ENCODE results near the gene SEL1L3.

The SEL1L3 gene

GRCh38 chr4:25860586-25861279 lies 2.1 kb downstream of the SEL1L3 start:
- CTCF ChIA-PET: interaction anchor here (1.0 to 1.2 kb wide), 2 partner anchors 65 to 67 kb away, joined by 3 to 4 read pairs; no protein-coding TSS in a partner anchor
- TF ChIP-seq CTCF (IDR thresholded peaks at IDR 0.05; ENCODE audit: control extremely low read depth, extremely low read depth, low read depth, missing control alignments): no peak
- peak; percentile 37 for DNase-seq (ENCODE audit: extremely low spot score)
- POLR2A ChIA-PET: no interaction called here

- TF ChIP-seq CTCF (IDR thresholded peaks at IDR 0.05; ENCODE audit: control extremely low read depth, extremely low read depth, low read depth, missing control alignments): no peak
- DNase-seq (ENCODE audit: extremely low spot score): peak; percentile 52
- ChIA-PET POLR2A (interaction anchor here (1.2 kb wide), 1 partner anchor 19 kb away, joined by 4 read pairs; no protein-coding TSS in a partner anchor), CTCF (interaction anchor here (0.7 to 1.6 kb wide), 8 partner anchors 10 to 170 kb away, joined by 3 to 8 read pairs (median 4); no protein-coding TSS in a partner anchor)
Measured at GRCh38 chr4:25859429-25860148, 3.2 kb downstream of the SEL1L3 start.

- ChIA-PET POLR2A (no interaction called here), CTCF (interaction anchor here (0.9 to 2.0 kb wide), 7 partner anchors 10 to 202 kb away, joined by 3 to 7 read pairs (median 3); partner anchors contain the start of gene SMIM20)
- no peak for DNase-seq (ENCODE audit: extremely low spot score)
- TF ChIP-seq CTCF (IDR thresholded peaks at IDR 0.05; ENCODE audit: control extremely low read depth, extremely low read depth, low read depth, missing control alignments): no peak
Measured at GRCh38 chr4:25857851-25858400, 4.9 kb downstream of the SEL1L3 start.

DNA sequence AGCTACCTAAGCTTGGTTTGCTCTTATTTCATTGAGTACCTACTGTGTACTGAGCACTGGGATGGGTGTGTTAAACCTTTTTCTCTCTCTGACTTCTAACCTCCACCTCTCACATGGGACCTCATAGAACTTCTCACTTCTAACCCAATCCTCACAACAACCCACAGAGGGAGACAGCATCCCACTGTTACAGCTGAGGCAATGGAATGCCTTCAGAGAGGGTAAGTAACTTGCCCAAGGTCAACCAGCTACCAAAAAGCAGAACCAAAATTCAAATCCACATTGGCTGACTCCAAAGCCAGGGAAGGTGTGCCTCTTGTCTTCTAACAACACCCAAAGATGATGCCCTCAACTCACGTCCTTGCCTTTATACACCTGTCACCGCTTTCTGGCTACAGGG lies 5.4 kb downstream of the SEL1L3 start:
- ChIA-PET CTCF (interaction anchor here (0.9 to 2.0 kb wide), 6 partner anchors 9 to 109 kb away, joined by 3 to 7 read pairs (median 3); partner anchors contain the start of gene SMIM20), POLR2A (no interaction called here)
- no peak for DNase-seq (ENCODE audit: extremely low spot score)
- peak; percentile 7 for TF ChIP-seq CTCF (IDR thresholded peaks at IDR 0.05; ENCODE audit: control extremely low read depth, extremely low read depth, low read depth, missing control alignments)

- ChIA-PET CTCF (interaction anchor here (0.9 to 2.0 kb wide), 5 partner anchors 7 to 57 kb away, joined by 3 to 7 read pairs (median 4); partner anchors contain the start of gene SMIM20), POLR2A (no interaction called here)
- no peak for TF ChIP-seq CTCF (IDR thresholded peaks at IDR 0.05; ENCODE audit: control extremely low read depth, extremely low read depth, low read depth, missing control alignments)
- no peak for DNase-seq (ENCODE audit: extremely low spot score)
Measured at GRCh38 chr4:25856756-25857155, 6.0 kb downstream of the SEL1L3 start.

DNA sequence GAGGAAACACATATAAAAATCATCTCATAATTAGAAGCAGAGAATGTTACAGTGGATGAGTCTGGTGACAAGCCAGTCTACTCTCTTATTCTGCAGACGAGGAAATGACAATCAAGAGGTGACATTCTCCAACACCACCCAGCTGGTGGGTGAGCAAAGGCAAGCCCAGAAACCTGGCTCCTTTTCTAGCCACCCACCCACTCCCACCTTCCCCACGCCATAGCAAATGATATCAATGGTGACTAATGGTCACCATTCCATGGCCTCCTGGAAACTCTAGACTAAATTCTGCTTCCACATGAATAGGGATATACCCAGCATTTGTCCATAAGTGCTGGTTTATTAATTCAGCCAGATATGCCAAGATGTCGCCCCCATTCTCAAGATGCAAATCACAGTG lies 10.7 kb downstream of the SEL1L3 start:
- ChIA-PET CTCF (no interaction called here), POLR2A (no interaction called here)
- no peak for DNase-seq (ENCODE audit: extremely low spot score)
- no peak for TF ChIP-seq CTCF (IDR thresholded peaks at IDR 0.05; ENCODE audit: control extremely low read depth, extremely low read depth, low read depth, missing control alignments)
